ENCODE measurements around the gene RARRES1. TPM values are rescaled to one million over a fixed set of nuclear protein-coding genes. Genes with fewer than 3 reads are reported as not detected.

RARRES1 gene
- total RNA-seq, 2 donors from 2014 or later = 0.41 TPM; not detected in 1

- DNase-seq (no peak), ATAC-seq (replicated peaks in 1 of 2) (no peak)
- no peaks in the 10 kb centered on the region for H3K27me3 Mint-ChIP-seq (ENCODE audit: low read depth)
- H3K27ac Mint-ChIP-seq = no peak overlapping the region
- H3K4me3 Mint-ChIP-seq = no peak overlapping the region
- peaks cover 2 to 27% of the 10 kb centered on the region in 2 donors for H3K36me3 Mint-ChIP-seq (ENCODE audit: insufficient read depth in 2 of 2)
- H3K4me1 Mint-ChIP-seq (ENCODE audit: low read depth) = peaks cover 14% of the 10 kb centered on the region
- H3K9me3 Mint-ChIP-seq = no peaks in the 10 kb centered on the region
These were observed 81.1 kb downstream of the RARRES1 start for GRCh38 chr3:158651192-158651591.

- Mint-ChIP-seq H3K36me3 (ENCODE audit: insufficient read depth in 2 of 2) (peaks cover 2 to 26% of the 10 kb centered on the region in 2 donors), H3K27me3 (ENCODE audit: low read depth) (no peaks in the 10 kb centered on the region), H3K4me1 (ENCODE audit: low read depth) (peaks cover 25% of the 10 kb centered on the region), H3K4me3 (no peak overlapping the region), H3K9me3 (no peaks in the 10 kb centered on the region), H3K27ac (no peak overlapping the region)
- DNase-seq (no peak), ATAC-seq (replicated peaks in 1 of 2) (no peak)
These were observed 82.5 kb downstream of the RARRES1 start for GRCh38 chr3:158649791-158650190.

Other genes with a start within 250 kb of the RARRES1 start
- gene MLF1, start 161.3 kb downstream of the RARRES1 start, total RNA-seq = 1 to 10 TPM; 2.9 to 3.6 TPM
- gene GFM1, start 87.9 kb downstream of the RARRES1 start, total RNA-seq = 10 to 100 TPM; 44.9 to 45.6 TPM
- gene LXN, start 59.8 kb downstream of the RARRES1 start, total RNA-seq = 1 to 10 TPM; 5.5 to 5.7 TPM
- 10 to 100 TPM; 11.2 to 17.5 TPM for gene MFSD1, start 69.6 kb upstream of the RARRES1 start, total RNA-seq

Data from activated T-cell treated with anti-CD3 and anti-CD28 coated beads, Interleukin-2, amount 50 U/mL, for 72 hours (primary cell).